GM23338 (cell line): Measurements from ENCODE around the gene COMTD1.

Experiments used
- CTCF ChIP-seq, 2 experiments: fragments of 200-600 bp in 1 of 2; sonication (generic) in 1 of 2; conservative IDR thresholded peaks; 2 replicates each; pipeline versions ENCODE4 v1.5.1 to v1.6.1; 2016 to 2017; ENCODE audit warnings: antibody characterized with exemption in 2 of 2, low read depth in 2 of 2, mild to moderate bottlenecking in 2 of 2, moderate library complexity in 1 of 2
- EZH2 ChIP-seq: fragments of 200-600 bp; sonication (generic); IDR thresholded peaks from one replicate; pipeline ENCODE4 v1.8.0; 2017; ENCODE audit warnings: antibody characterized with exemption, mild to moderate bottlenecking, low read depth; ENCODE audit not compliant: unreplicated experiment
- EZH2phosphoT487 ChIP-seq: fragments of 200-600 bp; sonication (generic); IDR thresholded peaks from one replicate; pipeline ENCODE4 v1.8.1; 2018; ENCODE audit warnings: antibody characterized with exemption; ENCODE audit not compliant: unreplicated experiment
- POLR2AphosphoS5 ChIP-seq: IDR thresholded peaks from 2 replicates; pipeline ENCODE4 v1.6.1; 2016; ENCODE audit warnings: antibody characterized with exemption, low read depth

- TF ChIP-seq CTCF (conservative IDR thresholded peaks at IDR 0.05; ENCODE audit: low read depth in 2 of 2) (no peak), EZH2 (no peak), POLR2AphosphoS5 (no peak), EZH2phosphoT487 (no peak)
Observed at GRCh38 chr10:75246506-75246905, 10.7 kb upstream of the COMTD1 start.
